GM21447 (cell line): Measurements from ENCODE around the gene FLG.
"Not testable (repeated sequence)": the region's sequence is repeated elsewhere in the genome, so short reads cannot be mapped to it uniquely, and the experiment has no call there.

ENCODE experiments used
- ATAC-seq: cut with Tn5 transposase; IDR thresholded peaks from one replicate; pipeline ENCODE4 v1.9.1; 2021; ENCODE audit not compliant: unreplicated experiment

FLG gene

DNA sequence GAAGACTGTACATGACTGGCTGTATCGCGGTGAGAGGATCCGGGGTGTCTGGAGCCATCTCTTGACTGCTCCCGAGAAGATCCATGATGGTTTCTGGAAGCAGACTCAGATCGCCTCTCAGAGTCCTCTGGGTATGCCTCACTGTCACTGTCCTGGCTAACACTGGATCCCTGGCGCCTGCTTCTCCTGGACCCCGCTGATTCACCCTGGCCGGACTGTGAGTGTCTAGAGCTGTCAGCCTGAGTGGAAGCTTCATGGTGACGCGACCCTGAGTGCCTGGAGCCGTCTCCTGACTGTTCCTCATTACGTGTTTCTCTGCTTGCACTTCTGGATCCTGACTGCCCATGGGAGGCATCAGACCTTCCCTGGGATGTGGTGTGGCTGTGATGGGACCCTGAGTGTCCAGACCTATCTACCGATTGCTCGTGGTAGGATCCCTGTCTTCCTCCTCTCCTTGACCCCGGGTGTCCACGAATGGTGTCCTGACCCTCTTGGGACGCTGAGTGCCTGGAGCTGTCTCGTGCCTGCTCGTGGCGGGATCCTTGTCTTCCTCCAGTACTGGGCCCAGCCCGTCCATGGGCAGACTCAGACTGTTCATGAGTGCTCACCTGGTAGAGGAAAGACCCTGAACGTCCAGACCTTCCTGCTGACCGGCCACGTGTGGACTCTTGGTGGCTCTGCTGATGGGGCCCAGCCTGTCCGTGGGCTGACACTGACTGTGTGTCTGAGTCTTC lies 21.7 kb downstream of the FLG start:
- not testable (repeated sequence) for ATAC-seq

DNA sequence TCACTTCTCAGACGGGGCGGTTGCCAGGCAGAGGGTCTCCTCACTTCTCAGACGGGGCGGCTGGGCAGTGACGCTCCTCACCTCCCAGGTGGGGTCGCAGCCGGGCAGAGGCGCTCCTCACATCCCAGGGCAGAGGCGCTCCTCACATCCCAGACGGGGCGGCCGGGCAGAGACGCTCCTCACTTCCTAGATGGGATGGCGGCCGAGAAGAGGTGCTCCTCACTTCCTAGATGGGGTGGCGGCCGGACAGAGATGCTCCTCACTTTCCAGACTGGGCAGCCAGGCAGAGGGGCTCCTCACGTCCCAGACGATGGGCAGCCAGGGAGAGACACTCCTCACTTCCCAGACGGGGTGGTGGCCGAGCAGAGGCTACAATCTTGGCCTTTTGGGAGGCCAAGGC lies 68.6 kb downstream of the FLG start:
- not testable (repeated sequence) for ATAC-seq
